Adrenal gland (tissue), 5 donors: ENCODE results near the gene PIP5K1C.

Source experiments
- CTCF ChIP-seq, 6 experiments: fragments of 450-650 bp in 4 of 6; fragments of 200-600 bp in 2 of 6; sonication (generic) in 1 of 6; IDR thresholded peaks; 1 replicate in 5 of 6; 2 replicates in 1 of 6; pipeline versions ENCODE4 v1.5.1 to v1.8.0; 2016 to 2021; ENCODE audit warnings: antibody characterized with exemption in 6 of 6, mild to moderate bottlenecking in 2 of 6, moderate library complexity in 1 of 6
- POLR2A ChIP-seq, 2 donors: fragments of 450-650 bp; IDR thresholded peaks; one replicate each; pipeline ENCODE4 v1.6.1; 2017; ENCODE audit warnings: antibody characterized with exemption in 2 of 2, mild to moderate bottlenecking in 2 of 2, moderate library complexity in 1 of 2
- donor health status: DM: no; HTN: no; CAD: no.

- TF ChIP-seq CTCF (IDR thresholded peaks at IDR 0.05) = no peak
- TF ChIP-seq POLR2A (IDR thresholded peaks at IDR 0.05) = no peak
These were observed 43.2 kb upstream of the PIP5K1C start for GRCh38 chr19:3743486-3743885.
